Hematopoietic multipotent progenitor cell treated with erythropoietin and hydrocortisone succinate and interleukin-3 and kit ligand, for 8 days (in vitro differentiated cells): ENCODE results near the gene GNL3.
"Not testable (repeated sequence)": the region's sequence is repeated elsewhere in the genome, so short reads cannot be mapped to it uniquely, and the experiment has no call there.

Experiments used
- DNase-seq: peaks from one replicate; pipeline ENCODE4 v3.0.0-alpha.2; 2015

Gene GNL3

DNA sequence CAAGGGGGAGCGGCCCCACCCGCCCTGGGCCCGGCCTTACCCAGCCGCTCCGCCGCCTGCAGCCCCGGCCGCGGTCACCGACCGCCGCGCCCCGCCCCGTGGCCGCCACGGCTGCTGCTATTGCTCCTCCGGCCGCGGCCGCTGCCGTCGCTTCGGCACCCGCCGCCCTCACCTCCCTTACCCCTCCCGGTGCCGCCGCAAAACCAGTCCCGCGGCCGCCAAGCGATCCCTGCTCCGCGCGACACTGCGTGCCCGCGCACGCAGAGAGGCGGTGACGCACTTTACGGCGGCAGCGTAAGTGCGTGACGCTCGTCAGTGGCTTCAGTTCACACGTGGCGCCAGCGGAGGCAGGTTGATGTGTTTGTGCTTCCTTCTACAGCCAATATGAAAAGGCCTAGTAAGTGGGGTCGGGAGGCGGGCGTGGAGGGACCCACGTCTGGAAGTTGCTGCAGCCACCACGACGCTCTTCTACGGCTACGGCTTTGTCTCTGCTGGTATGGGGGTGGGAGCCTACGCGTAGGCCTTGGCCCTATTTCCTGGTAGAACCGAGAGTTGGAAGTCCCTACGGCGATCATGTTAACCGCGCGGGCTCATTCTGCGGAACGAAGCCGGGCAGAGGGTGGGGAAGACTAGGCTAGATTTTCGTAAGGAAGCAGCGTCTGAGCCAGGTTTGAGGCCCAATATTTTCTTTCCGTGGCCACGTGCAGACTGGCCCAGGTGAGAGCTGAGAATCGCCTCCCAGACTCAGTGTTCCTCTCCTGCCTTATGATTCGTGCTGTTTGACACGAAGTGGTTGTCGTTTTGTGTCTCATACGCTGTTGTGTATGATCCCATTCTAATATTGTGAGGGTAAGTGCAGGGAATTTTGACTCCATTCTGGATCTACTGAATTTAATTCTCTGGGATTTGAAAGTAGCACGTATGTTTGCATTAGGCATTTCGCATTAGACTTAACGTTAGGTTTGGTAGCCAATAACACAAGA lies at the start of gene GNL3, which contains the start of gene PBRM1:
Gene GNL3, plus strand, starts transcription at position 324 of the 983 bp plus-strand sequence. Its CDS starts 61 bp downstream, at position 385.
Gene PBRM1, minus strand, starts transcription at position 205 of the 983 bp plus-strand sequence.
- DNase-seq: peak; percentile 94

- peak; percentile 15 for DNase-seq
These were observed 49.2 kb upstream of the GNL3 start for GRCh38 chr3:52636673-52637072.

- DNase-seq: no peak
These were observed 40.3 kb upstream of the GNL3 start for GRCh38 chr3:52645549-52645948.

- DNase-seq: no peak
These were observed 36.2 kb upstream of the GNL3 start for GRCh38 chr3:52649461-52650210.

DNA sequence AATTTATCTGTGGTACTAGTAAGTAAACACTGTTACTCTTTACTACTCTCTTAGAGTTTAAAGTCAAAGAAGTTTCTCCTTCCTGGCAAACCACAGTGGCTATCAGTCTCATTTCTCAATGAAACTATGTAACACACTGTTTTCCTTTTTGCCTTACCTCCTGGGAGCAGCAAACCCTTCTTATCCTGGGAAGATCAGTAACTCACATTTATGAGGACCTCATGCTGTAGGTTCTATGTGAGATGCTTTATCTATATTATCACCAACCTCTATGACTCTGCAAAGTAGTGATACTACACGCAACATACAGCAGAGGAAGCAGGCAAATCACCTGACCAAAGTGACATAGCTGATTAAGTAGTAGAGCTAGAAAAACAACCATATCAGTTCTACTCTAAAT lies 35.4 kb upstream of the GNL3 start:
- peak; percentile 50 for DNase-seq

DNA sequence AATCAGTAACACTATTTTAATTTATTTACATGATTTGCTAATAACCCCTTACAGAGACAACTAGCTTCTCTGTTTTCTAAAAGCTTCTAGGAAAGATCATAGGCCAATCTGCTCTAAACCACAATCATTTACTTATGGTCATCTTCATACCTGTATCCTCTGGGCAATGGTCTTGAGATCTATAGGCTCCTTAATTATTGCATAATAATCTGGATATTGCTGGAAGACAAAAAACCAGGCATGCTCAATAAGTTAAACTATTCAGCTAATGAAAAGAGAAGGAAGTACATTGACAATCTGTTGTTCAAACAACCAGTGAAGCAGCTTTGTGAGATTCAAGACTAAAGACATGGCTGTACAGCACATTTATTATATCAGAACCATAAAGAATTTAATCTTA lies 34.2 kb upstream of the GNL3 start:
- no peak for DNase-seq

DNA sequence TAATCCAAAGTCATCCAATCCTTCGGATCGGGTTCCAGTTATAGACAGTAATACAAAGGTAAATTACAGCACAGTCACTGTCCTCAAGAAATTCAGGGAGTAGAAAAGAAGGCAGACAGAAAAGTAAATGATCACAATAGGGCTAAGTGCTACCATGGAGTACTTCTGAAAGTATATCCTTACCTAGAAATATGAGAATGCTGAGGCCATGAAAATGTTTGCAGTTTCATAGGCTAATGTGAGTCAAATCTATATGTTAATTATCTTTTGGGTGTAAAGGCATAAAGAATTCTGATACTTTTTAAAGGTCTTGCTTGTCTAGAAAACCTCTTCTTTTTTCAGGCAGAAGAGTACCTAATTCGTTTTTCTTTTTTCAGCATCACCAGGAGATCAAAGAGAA lies 29.9 kb upstream of the GNL3 start:
- no peak for DNase-seq

DNA sequence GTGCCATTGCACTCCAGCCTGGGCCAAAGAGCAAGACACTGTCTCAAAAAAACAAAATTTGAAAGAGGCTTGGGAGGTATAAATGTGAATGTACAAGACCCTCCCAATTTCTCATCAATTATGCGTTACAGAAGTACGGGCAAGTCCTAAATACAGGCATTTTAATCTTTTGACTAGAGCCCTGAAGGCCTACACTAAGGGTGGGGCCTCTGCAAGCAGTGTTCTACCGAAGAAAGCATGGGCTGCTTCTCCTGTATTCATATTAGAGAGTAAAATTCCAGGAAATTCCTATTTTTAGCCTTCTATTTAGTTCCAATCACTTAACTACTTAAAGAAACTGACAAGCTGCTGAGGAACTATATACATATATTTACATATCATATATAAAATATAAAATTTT lies 25.8 kb upstream of the GNL3 start:
- no peak for DNase-seq

DNA sequence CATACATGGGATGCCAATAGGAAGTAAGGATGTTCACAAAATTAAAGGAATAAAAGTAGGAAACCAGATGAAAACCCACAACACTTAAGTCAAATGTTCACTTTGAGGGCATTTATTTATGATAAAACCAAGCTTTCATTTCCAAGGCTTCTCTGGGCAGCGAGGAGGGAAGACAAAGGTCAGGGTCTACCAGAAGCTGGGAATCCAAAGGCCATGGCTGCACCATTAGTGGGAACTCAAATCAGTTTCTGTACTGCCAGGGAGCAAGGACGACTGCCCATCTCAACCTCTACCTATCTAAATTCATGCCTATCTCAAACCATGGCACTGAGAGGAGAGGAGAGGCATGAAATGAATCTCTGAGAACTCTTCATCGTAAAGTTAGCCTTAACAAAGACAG lies 22.7 kb upstream of the GNL3 start:
- no peak for DNase-seq

DNA sequence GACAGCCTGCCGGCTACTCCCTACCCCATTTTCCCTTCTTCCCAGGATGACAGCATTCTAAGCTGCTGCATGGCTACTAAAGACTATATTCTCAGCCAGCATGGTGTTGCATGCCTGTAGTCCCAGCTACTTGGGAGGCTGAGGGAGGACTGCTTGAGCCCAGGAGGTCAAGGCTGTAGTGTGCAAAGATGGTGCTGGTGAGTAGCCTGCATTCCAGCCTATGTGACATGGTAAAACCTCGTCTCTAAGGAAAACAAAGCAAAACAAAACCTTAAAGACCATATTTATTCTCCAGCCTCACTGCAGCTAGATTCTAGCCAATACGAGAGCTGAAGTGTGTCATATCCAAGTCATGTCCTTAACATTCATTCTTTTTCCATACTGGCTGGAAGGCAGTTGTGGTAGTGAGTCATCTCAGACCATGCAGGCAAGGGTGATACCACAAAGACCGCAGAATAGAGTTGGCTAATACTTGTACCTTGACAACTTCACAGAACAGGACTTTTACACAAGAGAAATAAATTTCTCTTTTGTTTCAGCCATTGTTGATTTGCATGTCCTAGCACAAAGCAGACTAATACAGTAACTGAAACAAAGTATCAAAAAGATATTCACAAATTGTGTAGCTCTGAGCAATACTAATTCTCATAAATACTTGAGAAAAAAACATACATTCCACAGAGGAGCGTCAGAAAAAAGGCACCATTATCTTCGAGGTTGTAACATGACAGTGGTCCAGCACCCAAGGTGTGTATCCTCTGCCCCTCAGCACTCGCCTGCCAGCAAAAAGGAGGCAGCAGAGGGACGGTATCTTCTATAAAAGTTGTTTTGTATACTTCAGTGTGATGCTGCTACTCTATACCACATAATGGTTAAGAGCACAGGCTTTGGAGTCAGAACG lies 15.0 kb upstream of the GNL3 start:
- peak; percentile 78 for DNase-seq

DNA sequence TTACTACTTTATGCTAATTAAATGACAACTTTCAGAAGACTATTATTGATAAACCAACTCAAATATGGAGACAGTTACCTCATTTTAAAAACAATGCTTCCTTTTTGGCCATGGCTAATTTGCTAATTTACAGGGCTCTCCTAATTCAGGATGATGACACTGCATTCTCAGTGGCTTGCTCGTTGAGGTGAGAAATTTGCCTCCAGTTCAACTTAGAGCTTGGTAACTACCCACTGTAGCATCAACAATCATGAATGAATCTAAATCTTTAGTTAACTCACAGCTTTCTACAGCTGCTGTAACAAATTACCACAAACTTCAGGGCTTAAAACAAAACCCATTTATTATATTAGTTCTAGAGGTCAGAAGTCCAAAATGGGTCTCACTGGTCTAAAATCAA lies 14.2 kb upstream of the GNL3 start:
- DNase-seq: no peak

- DNase-seq: not testable (repeated sequence)
These were observed 9.6 kb upstream of the GNL3 start for GRCh38 chr3:52676201-52676600.

DNA sequence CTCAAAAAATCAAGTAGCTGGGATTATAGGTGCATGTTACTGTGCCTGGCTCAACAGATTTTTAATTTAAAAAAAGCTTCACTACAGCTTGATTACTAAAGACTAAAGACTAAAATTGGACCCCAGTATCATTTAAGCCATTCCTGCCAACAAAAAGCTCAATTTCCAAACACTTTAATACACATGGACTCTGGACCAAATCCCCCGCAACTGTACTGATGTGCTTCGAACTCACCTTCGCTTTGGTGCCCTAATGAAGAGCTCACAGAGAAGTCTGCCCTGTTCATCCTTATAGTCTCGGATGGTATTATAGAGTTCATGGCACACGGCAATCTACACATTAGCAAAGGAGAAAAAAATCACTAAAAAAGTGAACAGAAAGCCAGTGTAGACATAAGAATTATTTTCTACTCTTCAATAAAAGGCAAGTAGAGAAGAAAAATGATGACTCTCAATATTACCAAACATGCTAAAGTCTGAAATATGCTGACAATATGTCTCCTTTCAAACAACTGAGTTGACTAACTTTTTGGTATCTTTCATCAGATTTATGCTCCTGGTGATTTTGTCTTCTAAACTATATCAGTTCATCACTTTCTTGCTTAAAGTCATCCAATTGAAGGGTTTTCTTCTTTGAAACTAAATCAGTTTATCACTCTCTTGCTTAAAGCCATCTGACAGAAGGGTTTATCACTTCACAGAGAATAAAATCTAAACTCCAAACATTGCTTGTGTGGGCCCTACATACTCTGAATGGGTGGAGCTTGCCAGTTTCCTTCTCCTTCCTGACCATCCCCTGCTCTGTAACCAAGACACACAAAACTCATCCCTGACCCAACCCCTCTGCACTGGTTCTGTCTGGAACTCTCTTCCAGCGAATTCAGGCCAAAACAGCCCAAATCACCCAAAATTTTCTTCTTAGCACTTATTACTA lies 7.3 kb upstream of the GNL3 start:
- DNase-seq: no peak

- no peak for DNase-seq
These were observed 6.7 kb upstream of the GNL3 start for GRCh38 chr3:52679199-52679538.

GRCh38 chr3:52679811-52680210 lies 6.0 kb upstream of the GNL3 start:
- no peak for DNase-seq

- no peak for DNase-seq
These were observed 4.2 kb upstream of the GNL3 start for GRCh38 chr3:52681596-52681995.

DNA sequence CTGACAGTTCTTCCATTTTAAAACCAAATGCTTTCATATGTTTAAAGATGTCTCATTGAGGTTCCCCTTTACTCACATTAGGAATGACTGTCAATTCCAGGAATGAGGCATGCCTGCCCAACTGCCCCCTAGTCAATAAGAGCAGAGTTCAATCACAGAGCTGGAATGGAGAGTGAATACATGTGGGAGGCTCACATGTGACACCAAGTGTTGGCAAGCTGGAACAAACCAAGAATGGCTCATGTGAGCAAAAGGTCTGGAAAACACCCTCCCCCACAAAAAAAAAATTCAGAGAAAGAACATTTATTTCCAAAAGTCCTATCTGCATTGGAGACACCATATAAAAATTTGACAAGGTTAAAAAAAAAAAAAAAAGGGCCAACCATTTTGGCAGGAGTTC lies 3.8 kb upstream of the GNL3 start:
- DNase-seq: peak; percentile 77

DNA sequence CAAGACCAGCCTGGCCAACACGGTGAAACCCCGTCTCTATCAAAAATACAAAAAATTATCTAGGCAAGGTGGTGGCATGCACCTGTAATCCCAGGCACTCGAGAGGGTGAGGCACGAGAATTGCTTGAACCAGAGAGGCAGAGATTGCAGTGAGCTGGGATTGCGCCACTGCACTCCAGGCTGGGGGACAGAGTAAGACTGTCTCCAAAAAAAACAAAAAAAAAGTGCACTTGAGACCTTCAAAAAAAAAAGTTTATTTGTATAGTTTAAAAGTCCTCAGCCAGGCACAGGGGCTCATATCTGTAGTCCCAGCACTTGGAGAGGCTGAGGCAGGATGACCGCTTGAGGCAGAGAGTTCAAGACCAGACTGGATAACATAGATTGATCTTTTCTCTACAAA lies 2.2 kb upstream of the GNL3 start:
- no peak for DNase-seq

GRCh38 chr3:52684184-52684583 lies 1.6 kb upstream of the GNL3 start:
- no peak for DNase-seq

GRCh38 chr3:52685285-52685708 lies 535 bp upstream of the GNL3 start:
- peak; percentile 78 for DNase-seq

DNA sequence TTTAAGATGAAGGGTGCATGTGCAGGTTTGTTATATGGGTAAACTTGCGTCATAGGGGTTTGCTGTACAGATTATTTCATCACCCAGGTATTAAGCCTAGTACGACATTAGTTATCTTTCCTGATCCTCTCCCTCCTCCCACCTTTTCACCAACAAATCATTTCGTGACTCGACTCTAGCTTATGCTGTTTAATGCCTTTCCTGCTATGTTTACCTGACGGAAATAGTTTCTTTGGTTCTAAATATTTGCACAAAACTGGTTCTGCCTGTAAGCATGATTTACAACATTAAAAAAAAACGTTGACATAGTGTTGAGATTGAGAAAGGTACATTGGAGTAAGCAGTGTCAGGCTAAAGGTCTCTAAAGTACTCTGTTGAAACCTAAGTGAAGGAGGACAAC lies 2.4 kb downstream of the GNL3 start:
- DNase-seq: no peak

- no peak for DNase-seq
These were observed 3.3 kb downstream of the GNL3 start for GRCh38 chr3:52689151-52689550.
